ENCODE results near the gene ABCC6.

GRCh38 chr16:16105646-16106045, 117.6 kb downstream of the ABCC6 start:
- no peak for TF ChIP-seq YY1 (IDR thresholded peaks at IDR 0.05; ENCODE audit: low read depth)
- no peak for TF ChIP-seq EZH2phosphoT487 (IDR thresholded peaks at IDR 0.05; ENCODE audit: borderline replicate concordance, low read depth)
- no peak for TF ChIP-seq CTCF (IDR thresholded peaks at IDR 0.05)
- no peak for TF ChIP-seq POLR2AphosphoS5 (IDR thresholded peaks at IDR 0.05; ENCODE audit: low read depth, low read length)
- no peak for TF ChIP-seq FOXM1 (IDR thresholded peaks at IDR 0.05; ENCODE audit: low read depth)
- no peak for TF ChIP-seq ZBTB33 (IDR thresholded peaks at IDR 0.05; ENCODE audit: borderline replicate concordance, low read depth)

All from SK-N-SH (cell line).